NCI-H2196 treated with DMSO at 0.1 percent for 48 hours (cell line): Measurements from ENCODE around the gene CDCP1.
"Not testable (repeated sequence)": the region's sequence is repeated elsewhere in the genome, so short reads cannot be mapped to it uniquely, and the experiment has no call there.

Source experiments
- DNase-seq: peaks from one replicate; lab custom pipeline; 2025; ENCODE audit not compliant: unreplicated experiment; lab: John Stamatoyannopoulos, UW

Gene CDCP1

GRCh38 chr3:45059132-45059531 lies 87.0 kb downstream of the CDCP1 start:
- DNase-seq: no peak

- no peak for DNase-seq
Observed at GRCh38 chr3:45057557-45057956, 88.6 kb downstream of the CDCP1 start.

GRCh38 chr3:45056608-45057301 lies 89.4 kb downstream of the CDCP1 start:
- DNase-seq: no peak

GRCh38 chr3:45055411-45056143 lies 90.6 kb downstream of the CDCP1 start:
- no peak for DNase-seq

GRCh38 chr3:45055032-45055410 lies 91.2 kb downstream of the CDCP1 start:
- no peak for DNase-seq

- DNase-seq: no peak
Observed at GRCh38 chr3:45054196-45054857, 91.9 kb downstream of the CDCP1 start.

- DNase-seq: not testable (repeated sequence)
Observed at GRCh38 chr3:45053805-45054195, 92.4 kb downstream of the CDCP1 start.

- DNase-seq: no peak
Observed at GRCh38 chr3:45051685-45052084, 94.5 kb downstream of the CDCP1 start.

GRCh38 chr3:45049807-45050206 lies 96.4 kb downstream of the CDCP1 start:
- DNase-seq: no peak

GRCh38 chr3:45048244-45048643 lies 97.9 kb downstream of the CDCP1 start:
- DNase-seq: no peak

- DNase-seq: no peak
Observed at GRCh38 chr3:45043728-45044299, 102.4 kb downstream of the CDCP1 start.

- DNase-seq: no peak
Observed at GRCh38 chr3:45042162-45042561, 104.0 kb downstream of the CDCP1 start.

- no peak for DNase-seq
Observed at GRCh38 chr3:45041666-45042065, 104.5 kb downstream of the CDCP1 start.

- peak; percentile 64 for DNase-seq
Observed at GRCh38 chr3:45037720-45038455, 108.3 kb downstream of the CDCP1 start.

GRCh38 chr3:45035441-45036301 lies 110.5 kb downstream of the CDCP1 start:
- DNase-seq: no peak

GRCh38 chr3:45034612-45035252 lies 111.4 kb downstream of the CDCP1 start:
- no peak for DNase-seq

- DNase-seq: no peak
Observed at GRCh38 chr3:45033791-45034190, 112.4 kb downstream of the CDCP1 start.
